BLaER1 treated with 17β-estradiol and CSF1 and Interleukin-3, amounts not matched to agents 10 nM and 100 nM (cell line): ENCODE measurements around the gene BTBD1.
"Not testable (repeated sequence)": the region's sequence is repeated elsewhere in the genome, so short reads cannot be mapped to it uniquely, and the experiment has no call there.

Experiments used
- H3K27ac ChIP-seq, 11 experiments: shearing (Covaris generic); formaldehyde crosslinking; 2 replicates each; pipeline ENCODE4 v1.8.1; 2022
- H3K27me3 ChIP-seq, 11 experiments: shearing (Covaris generic); formaldehyde crosslinking; 2 replicates each; pipeline ENCODE4 v1.8.1; 2022
- H3K36me3 ChIP-seq, 11 experiments: shearing (Covaris generic); formaldehyde crosslinking; 2 replicates each; pipeline ENCODE4 v1.8.1; 2022
- H3K4me1 ChIP-seq, 10 experiments: shearing (Covaris generic); formaldehyde crosslinking; 2 replicates each; pipeline ENCODE4 v1.8.1; 2022
- H3K4me2 ChIP-seq, 11 experiments: shearing (Covaris generic); formaldehyde crosslinking; 2 replicates each; pipeline ENCODE4 v1.8.1; 2022
- H3K4me3 ChIP-seq, 10 experiments: shearing (Covaris generic); formaldehyde crosslinking; 2 replicates each; pipeline ENCODE4 v1.8.1; 2022
- H3K9ac ChIP-seq, 11 experiments: shearing (Covaris generic); formaldehyde crosslinking; 2 replicates each; pipeline ENCODE4 v1.8.1; 2022
- H3K9me3 ChIP-seq, 11 experiments: shearing (Covaris generic); formaldehyde crosslinking; replicated peaks in 1 of 11; 2 replicates each; pipeline ENCODE4 v1.8.1; 2022
- H4K20me1 ChIP-seq, 11 experiments: shearing (Covaris generic); formaldehyde crosslinking; 2 replicates each; pipeline ENCODE4 v1.8.1; 2022
- Cebpa-rat ChIP-seq, 11 experiments: shearing (Covaris generic); IDR thresholded peaks; 2 replicates each; pipeline ENCODE4 v1.8.1; 2022

Gene BTBD1

GRCh38 chr15:83104141-83104540 is 37.1 kb upstream of the BTBD1 start:
- H3K4me3 ChIP-seq = no peak overlapping the region
- no peaks in the 10 kb centered on the region for H3K9me3 ChIP-seq
- no peak overlapping the region for H3K27ac ChIP-seq
- H3K9ac ChIP-seq = no peak overlapping the region
- no peak for TF ChIP-seq Cebpa-rat (IDR thresholded peaks at IDR 0.05)
- peaks cover 0 to 3% (median 0%) of the 10 kb centered on the region in 11 experiments; a peak in 2 of 22 replicates for H4K20me1 ChIP-seq
- H3K27me3 ChIP-seq = peaks cover 0 to 27% (median 19%) of the 10 kb centered on the region in 11 experiments; a peak in 19 of 22 replicates
- no peaks in the 10 kb centered on the region for H3K36me3 ChIP-seq
- H3K4me1 ChIP-seq = peaks cover 27 to 52% (median 39%) of the 10 kb centered on the region in 10 experiments
- no peak overlapping the region for H3K4me2 ChIP-seq

GRCh38 chr15:83102346-83102745 is 35.3 kb upstream of the BTBD1 start:
- TF ChIP-seq Cebpa-rat (IDR thresholded peaks at IDR 0.05) = no peak

GRCh38 chr15:83100097-83100646 is 33.1 kb upstream of the BTBD1 start:
- Histone ChIP-seq H3K4me3 (peak overlapping the region in 1 of 10 experiments; percentile 10; a peak in 1 of 20 replicates), H3K4me2 (peak overlapping the region in 9 of 11 experiments; percentile 6 to 86 (median 60); a peak in 14 of 22 replicates), H3K36me3 (no peaks in the 10 kb centered on the region), H3K4me1 (peaks cover 0 to 33% (median 19%) of the 10 kb centered on the region in 10 experiments; a peak in 17 of 20 replicates), H3K9ac (no peak overlapping the region), H3K27ac (peak overlapping the region in 2 of 11 experiments; percentile 7 to 10; a peak in 3 of 22 replicates), H3K27me3 (no peaks in the 10 kb centered on the region), H4K20me1 (no peaks in the 10 kb centered on the region), H3K9me3 (peaks cover 7 to 18% (median 14%) of the 10 kb centered on the region in 11 experiments; a peak in 15 of 22 replicates)
- TF ChIP-seq Cebpa-rat (IDR thresholded peaks at IDR 0.05) = no peak

More at GRCh38 chr15:83102346-83102745, 35.3 kb upstream of the BTBD1 start:
- H3K4me2 ChIP-seq = no peak overlapping the region
- no peak overlapping the region for H3K27ac ChIP-seq
- no peak overlapping the region for H3K4me3 ChIP-seq
- no peaks in the 10 kb centered on the region for H4K20me1 ChIP-seq
- peaks cover 0 to 18% (median 10%) of the 10 kb centered on the region in 11 experiments; a peak in 19 of 22 replicates for H3K27me3 ChIP-seq
- H3K4me1 ChIP-seq = peaks cover 9 to 40% (median 26%) of the 10 kb centered on the region in 10 experiments
- H3K9me3 ChIP-seq = peaks cover 7 to 12% (median 11%) of the 10 kb centered on the region in 11 experiments; a peak in 14 of 22 replicates
- H3K9ac ChIP-seq = no peak overlapping the region
- no peaks in the 10 kb centered on the region for H3K36me3 ChIP-seq

- no peak overlapping the region for H3K4me3 ChIP-seq
- peak overlapping the region in 1 of 11 experiments; percentile 10; a peak in 1 of 22 replicates for H3K27ac ChIP-seq
- peaks cover 0 to 33% (median 19%) of the 10 kb centered on the region in 10 experiments; a peak in 17 of 20 replicates for H3K4me1 ChIP-seq
- H3K9ac ChIP-seq = no peak overlapping the region
- H3K4me2 ChIP-seq = peak overlapping the region in 6 of 11 experiments; percentile 39 to 86 (median 77); a peak in 10 of 22 replicates
- no peaks in the 10 kb centered on the region for H3K36me3 ChIP-seq
- TF ChIP-seq Cebpa-rat (IDR thresholded peaks at IDR 0.05) = no peak
- no peaks in the 10 kb centered on the region for H4K20me1 ChIP-seq
- no peaks in the 10 kb centered on the region for H3K27me3 ChIP-seq
- H3K9me3 ChIP-seq = peaks cover 7 to 18% (median 14%) of the 10 kb centered on the region in 11 experiments; a peak in 15 of 22 replicates
Measured at GRCh38 chr15:83099290-83099689, 32.2 kb upstream of the BTBD1 start.

- no peak overlapping the region for H3K27ac ChIP-seq
- no peaks in the 10 kb centered on the region for H3K27me3 ChIP-seq
- peaks cover 0 to 39% (median 19%) of the 10 kb centered on the region in 10 experiments; a peak in 17 of 20 replicates for H3K4me1 ChIP-seq
- H3K9ac ChIP-seq = no peak overlapping the region
- H3K9me3 ChIP-seq = peaks cover 7 to 18% (median 14%) of the 10 kb centered on the region in 11 experiments; a peak in 15 of 22 replicates
- no peak overlapping the region for H3K4me3 ChIP-seq
- H3K4me2 ChIP-seq = no peak overlapping the region
- no peaks in the 10 kb centered on the region for H3K36me3 ChIP-seq
- H4K20me1 ChIP-seq = no peaks in the 10 kb centered on the region
- no peak for TF ChIP-seq Cebpa-rat (IDR thresholded peaks at IDR 0.05)
Measured at GRCh38 chr15:83098079-83098478, 31.0 kb upstream of the BTBD1 start.

GRCh38 chr15:83094583-83094982 is 27.5 kb upstream of the BTBD1 start:
- Histone ChIP-seq H3K9ac (no peak overlapping the region), H3K36me3 (no peaks in the 10 kb centered on the region), H3K9me3 (peaks cover 7 to 18% (median 14%) of the 10 kb centered on the region in 11 experiments; a peak in 15 of 22 replicates), H3K27ac (no peak overlapping the region), H3K4me1 (peaks cover 9 to 32% (median 15%) of the 10 kb centered on the region in 10 experiments), H3K4me3 (no peak overlapping the region), H3K27me3 (no peaks in the 10 kb centered on the region), H3K4me2 (no peak overlapping the region), H4K20me1 (no peaks in the 10 kb centered on the region)
- no peak for TF ChIP-seq Cebpa-rat (IDR thresholded peaks at IDR 0.05)

GRCh38 chr15:83092309-83092976 is 25.4 kb upstream of the BTBD1 start:
- Histone ChIP-seq H3K4me3 (no peak overlapping the region), H3K9me3 (peaks cover 0 to 8% (median 5%) of the 10 kb centered on the region in 11 experiments; a peak in 11 of 22 replicates), H3K4me2 (peak overlapping the region; percentile 40 to 80 (median 58)), H3K36me3 (no peaks in the 10 kb centered on the region), H3K27me3 (no peaks in the 10 kb centered on the region), H3K27ac (peak overlapping the region; percentile 20 to 72 (median 49); a peak in 19 of 22 replicates), H4K20me1 (no peaks in the 10 kb centered on the region), H3K9ac (peak overlapping the region in 6 of 11 experiments; percentile 9 to 50 (median 34); a peak in 5 of 22 replicates), H3K4me1 (peaks cover 9 to 23% (median 13%) of the 10 kb centered on the region in 10 experiments)
- TF ChIP-seq Cebpa-rat (IDR thresholded peaks at IDR 0.05) = no peak

- Histone ChIP-seq H3K9ac (peak overlapping the region in 6 of 11 experiments; percentile 9 to 50 (median 34); a peak in 5 of 22 replicates), H3K4me1 (peaks cover 9 to 23% (median 13%) of the 10 kb centered on the region in 10 experiments), H3K27ac (peak overlapping the region; percentile 20 to 72 (median 49); a peak in 17 of 22 replicates), H3K4me2 (peak overlapping the region; percentile 40 to 80 (median 58))
- H3K4me3 ChIP-seq, H3K27me3 ChIP-seq, H3K9me3 ChIP-seq, H4K20me1 ChIP-seq, H3K36me3 ChIP-seq: not testable (repeated sequence)
Measured at GRCh38 chr15:83091965-83092308, 24.9 kb upstream of the BTBD1 start.

- Histone ChIP-seq H3K4me2 (no peak overlapping the region), H3K27ac (no peak overlapping the region), H3K36me3 (no peaks in the 10 kb centered on the region), H4K20me1 (no peaks in the 10 kb centered on the region), H3K4me1 (peaks cover 9 to 33% (median 18%) of the 10 kb centered on the region in 10 experiments), H3K4me3 (no peak overlapping the region), H3K9me3 (no peaks in the 10 kb centered on the region), H3K9ac (no peak overlapping the region), H3K27me3 (no peaks in the 10 kb centered on the region)
- no peak for TF ChIP-seq Cebpa-rat (IDR thresholded peaks at IDR 0.05)
Measured at GRCh38 chr15:83090465-83090864, 23.4 kb upstream of the BTBD1 start.
